ENCODE measurements around the gene NEDD8.

The NEDD8 gene

GRCh38 chr14:24185741-24186140 is 46.4 kb downstream of the NEDD8 start:
- FAIRE-seq, result no peak
- DNase-seq (ENCODE audit: extremely low spot score, insufficient read length, low read depth), result no peak

- DNase-seq (ENCODE audit: extremely low spot score, insufficient read length, low read depth) (no peak), FAIRE-seq (no peak)
These were observed 47.1 kb downstream of the NEDD8 start for GRCh38 chr14:24185026-24185425.

- no peak for DNase-seq (ENCODE audit: extremely low spot score, insufficient read length, low read depth)
- no peak for FAIRE-seq
These were observed 47.8 kb downstream of the NEDD8 start for GRCh38 chr14:24184104-24184970.

- FAIRE-seq (no peak), DNase-seq (ENCODE audit: extremely low spot score, insufficient read length, low read depth) (no peak)
These were observed 49.1 kb downstream of the NEDD8 start for GRCh38 chr14:24183014-24183481.

- DNase-seq (ENCODE audit: extremely low spot score, insufficient read length, low read depth), result no peak
- no peak for FAIRE-seq
These were observed 49.9 kb downstream of the NEDD8 start for GRCh38 chr14:24182110-24182882.

GRCh38 chr14:24181371-24182077 is 50.6 kb downstream of the NEDD8 start:
- FAIRE-seq, result no peak
- no peak for DNase-seq (ENCODE audit: extremely low spot score, insufficient read length, low read depth)

GRCh38 chr14:24179961-24180796 is 52.0 kb downstream of the NEDD8 start:
- FAIRE-seq (no peak), DNase-seq (ENCODE audit: extremely low spot score, insufficient read length, low read depth) (no peak)

- no peak for DNase-seq (ENCODE audit: extremely low spot score, insufficient read length, low read depth)
- FAIRE-seq, result no peak
These were observed 52.7 kb downstream of the NEDD8 start for GRCh38 chr14:24179294-24179960.

GRCh38 chr14:24178399-24179178 is 53.6 kb downstream of the NEDD8 start:
- FAIRE-seq, result no peak

GRCh38 chr14:24177891-24178290 is 54.3 kb downstream of the NEDD8 start:
- DNase-seq (ENCODE audit: extremely low spot score, insufficient read length, low read depth) (no peak), FAIRE-seq (no peak)

More at GRCh38 chr14:24178399-24179178, 53.6 kb downstream of the NEDD8 start:
- no peak for DNase-seq (ENCODE audit: extremely low spot score, insufficient read length, low read depth)

- FAIRE-seq (no peak), DNase-seq (ENCODE audit: extremely low spot score, insufficient read length, low read depth) (no peak)
These were observed 54.9 kb downstream of the NEDD8 start for GRCh38 chr14:24177041-24177825.

- DNase-seq (ENCODE audit: extremely low spot score, insufficient read length, low read depth), result no peak
- FAIRE-seq, result no peak
These were observed 55.6 kb downstream of the NEDD8 start for GRCh38 chr14:24176599-24176998.

GRCh38 chr14:24172871-24173281 is 59.3 kb downstream of the NEDD8 start:
- FAIRE-seq, result no peak
- DNase-seq (ENCODE audit: extremely low spot score, insufficient read length, low read depth), result no peak

- FAIRE-seq (no peak), DNase-seq (ENCODE audit: extremely low spot score, insufficient read length, low read depth) (no peak)
These were observed 59.8 kb downstream of the NEDD8 start for GRCh38 chr14:24172261-24172860.

- DNase-seq (ENCODE audit: extremely low spot score, insufficient read length, low read depth) (peak; percentile 91), FAIRE-seq (peak; percentile 94)
These were observed 60.5 kb downstream of the NEDD8 start, which contains the start of gene REC8 for GRCh38 chr14:24171422-24172260. REC8 (plus strand) TSS chr14:24172080; CDS start chr14:24172553, 473 bp downstream.

GRCh38 chr14:24167469-24168114 is 64.6 kb downstream of the NEDD8 start:
- FAIRE-seq (no peak), DNase-seq (ENCODE audit: extremely low spot score, insufficient read length, low read depth) (no peak)
